SKM-1 (cell line): Measurements from ENCODE around the gene MORF4L2.
"Not testable (repeated sequence)": the region's sequence is repeated elsewhere in the genome, so short reads cannot be mapped to it uniquely, and the experiment has no call there.

Experiments used
- DNase-seq: peaks from one replicate; lab custom pipeline; 2025; ENCODE audit not compliant: unreplicated experiment; lab: John Stamatoyannopoulos, UW

MORF4L2 gene

GRCh38 chrX:103681443-103681842 is 5.1 kb downstream of the MORF4L2 start:
- DNase-seq, result no peak

GRCh38 chrX:103678199-103678993 is 8.1 kb downstream of the MORF4L2 start:
- no peak for DNase-seq

GRCh38 chrX:103674531-103675454 is 11.7 kb downstream of the MORF4L2 start:
- DNase-seq, result no peak

GRCh38 chrX:103669745-103670144 is 16.8 kb downstream of the MORF4L2 start:
- DNase-seq, result no peak

- no peak for DNase-seq
Measured at GRCh38 chrX:103666202-103667107, 20.0 kb downstream of the MORF4L2 start.

- no peak for DNase-seq
Measured at GRCh38 chrX:103663981-103664762, 22.3 kb downstream of the MORF4L2 start.

GRCh38 chrX:103659460-103659859 is 27.0 kb downstream of the MORF4L2 start:
- DNase-seq, result not testable (repeated sequence)

- no peak for DNase-seq
Measured at GRCh38 chrX:103658681-103659433, 27.6 kb downstream of the MORF4L2 start.

- not testable (repeated sequence) for DNase-seq
Measured at GRCh38 chrX:103657066-103657465, 29.4 kb downstream of the MORF4L2 start.

- no peak for DNase-seq
Measured at GRCh38 chrX:103656617-103657016, 29.9 kb downstream of the MORF4L2 start.

GRCh38 chrX:103655230-103656000 is 31.1 kb downstream of the MORF4L2 start:
- DNase-seq, result not testable (repeated sequence)

GRCh38 chrX:103651151-103651773 is 35.2 kb downstream of the MORF4L2 start:
- no peak for DNase-seq

GRCh38 chrX:103647630-103648029 is 38.9 kb downstream of the MORF4L2 start:
- no peak for DNase-seq

GRCh38 chrX:103644125-103644524 is 42.4 kb downstream of the MORF4L2 start:
- DNase-seq, result no peak

- DNase-seq, result no peak
Measured at GRCh38 chrX:103640401-103641155, 45.9 kb downstream of the MORF4L2 start.

GRCh38 chrX:103638479-103639346 is 47.8 kb downstream of the MORF4L2 start:
- not testable (repeated sequence) for DNase-seq
